Bronchial epithelial cell (primary cell): Measurements from ENCODE around the gene ZBED4. TPM values are rescaled to one million over a fixed set of nuclear protein-coding genes. Genes with fewer than 3 reads are reported as not detected.
"Not testable (repeated sequence)": the region's sequence is repeated elsewhere in the genome, so short reads cannot be mapped to it uniquely, and the experiment has no call there.

Source experiments
- DNase-seq: peaks from one replicate; pipeline ENCODE4 v3.0.0-alpha.2; 2010; ENCODE audit warnings: low read depth
- FAIRE-seq: peaks from 2 replicates; lab custom pipeline; 2011; peaks lifted over from hg19 to GRCh38; lab: Jason Lieb, UNC
- H3K27me3 ChIP-seq: 2 replicates; pipeline ENCODE4 v1.5.1; 2011; ENCODE audit warnings: low read length; ENCODE audit not compliant: control insufficient read depth, insufficient read depth
- H3K36me3 ChIP-seq: 2 replicates; pipeline ENCODE4 v1.5.1; 2011; ENCODE audit warnings: low read length; ENCODE audit not compliant: control insufficient read depth, insufficient read depth
- H3K4me3 ChIP-seq: 2 replicates; pipeline ENCODE4 v1.5.1; 2011; ENCODE audit warnings: mild to moderate bottlenecking, low read depth, low read length, control low read depth
- total RNA-seq: library from RNA; depleted of rRNA; stranded (reverse); fragments of >200 nt; gene quantifications from 2 replicates; pipeline ENCODE4 v1.2.1, GENCODE V29; 2014
- TF ChIP-seq, protein P1 (sequence below): IDR thresholded peaks from 2 replicates; pipeline ENCODE4 v1.5.1; 2011; ENCODE audit warnings: mild to moderate bottlenecking, moderate library complexity, low read length, control low read depth, inconsistent platforms; ENCODE audit not compliant: insufficient read depth, severe bottlenecking

The ZBED4 gene
- total RNA-seq, 1 donor from 2014 or later, result 14.0 TPM

DNA sequence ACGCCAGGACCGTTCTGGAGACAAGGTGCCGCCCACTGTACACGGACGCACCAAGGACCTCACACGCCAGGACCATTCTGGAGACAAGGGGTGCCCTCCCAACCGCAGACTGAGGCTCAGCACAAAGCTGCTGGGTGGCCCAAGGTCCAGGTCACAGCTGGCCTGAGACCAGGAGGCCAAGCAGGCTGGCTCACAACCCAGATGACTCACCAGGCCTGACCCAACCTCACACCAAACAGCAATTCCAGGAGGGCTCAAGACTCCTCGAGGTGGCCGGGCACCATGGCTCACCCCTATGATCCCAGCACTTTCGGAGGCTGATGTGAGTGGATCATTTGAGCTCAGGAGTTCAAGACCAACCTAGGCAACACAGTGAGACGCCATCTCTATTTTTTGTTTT, 40.8 kb upstream of the ZBED4 start:
- no peak overlapping the region for H3K4me3 ChIP-seq
- H3K27me3 ChIP-seq, result no peaks in the 10 kb centered on the region
- DNase-seq (no peak), FAIRE-seq (peak; percentile 18)
- peaks cover 11% of the 10 kb centered on the region for H3K36me3 ChIP-seq
- TF ChIP-seq, protein P1, sequence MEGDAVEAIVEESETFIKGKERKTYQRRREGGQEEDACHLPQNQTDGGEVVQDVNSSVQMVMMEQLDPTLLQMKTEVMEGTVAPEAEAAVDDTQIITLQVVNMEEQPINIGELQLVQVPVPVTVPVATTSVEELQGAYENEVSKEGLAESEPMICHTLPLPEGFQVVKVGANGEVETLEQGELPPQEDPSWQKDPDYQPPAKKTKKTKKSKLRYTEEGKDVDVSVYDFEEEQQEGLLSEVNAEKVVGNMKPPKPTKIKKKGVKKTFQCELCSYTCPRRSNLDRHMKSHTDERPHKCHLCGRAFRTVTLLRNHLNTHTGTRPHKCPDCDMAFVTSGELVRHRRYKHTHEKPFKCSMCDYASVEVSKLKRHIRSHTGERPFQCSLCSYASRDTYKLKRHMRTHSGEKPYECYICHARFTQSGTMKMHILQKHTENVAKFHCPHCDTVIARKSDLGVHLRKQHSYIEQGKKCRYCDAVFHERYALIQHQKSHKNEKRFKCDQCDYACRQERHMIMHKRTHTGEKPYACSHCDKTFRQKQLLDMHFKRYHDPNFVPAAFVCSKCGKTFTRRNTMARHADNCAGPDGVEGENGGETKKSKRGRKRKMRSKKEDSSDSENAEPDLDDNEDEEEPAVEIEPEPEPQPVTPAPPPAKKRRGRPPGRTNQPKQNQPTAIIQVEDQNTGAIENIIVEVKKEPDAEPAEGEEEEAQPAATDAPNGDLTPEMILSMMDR, result no peak

- Histone ChIP-seq H3K4me3 (no peak overlapping the region), H3K36me3 (peaks cover 15% of the 10 kb centered on the region)
- FAIRE-seq, result no peak
Measured at GRCh38 chr22:49814164-49814686, 39.4 kb upstream of the ZBED4 start.

DNA sequence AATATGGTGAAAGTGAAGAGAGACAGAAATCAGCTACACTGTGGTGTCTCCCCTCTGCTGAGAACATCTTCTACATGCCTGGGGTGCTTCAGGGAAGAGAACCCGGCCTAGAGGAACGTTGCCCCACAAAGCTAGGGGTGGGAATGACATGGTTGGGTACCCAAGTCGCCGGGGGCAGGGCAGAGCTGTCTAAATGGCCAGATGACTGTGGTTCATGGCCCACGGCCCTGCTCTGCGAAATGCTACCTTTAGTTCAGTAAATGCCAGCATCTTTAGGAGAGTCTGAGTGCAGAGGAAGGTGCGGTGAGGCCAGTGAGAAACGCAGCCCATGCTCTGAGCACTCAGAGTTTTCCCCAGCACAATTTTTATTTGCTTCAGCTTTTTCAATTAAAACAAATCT, 38.8 kb upstream of the ZBED4 start:
- no peak for FAIRE-seq
- no peak for DNase-seq
- H3K36me3 ChIP-seq, result peaks cover 15% of the 10 kb centered on the region
- H3K4me3 ChIP-seq, result no peak overlapping the region
- TF ChIP-seq, protein P1, result no peak
- no peaks in the 10 kb centered on the region for H3K27me3 ChIP-seq

More at GRCh38 chr22:49814164-49814686, 39.4 kb upstream of the ZBED4 start:
- no peak for DNase-seq
- TF ChIP-seq, protein P1, result no peak
- H3K27me3 ChIP-seq, result no peaks in the 10 kb centered on the region

GRCh38 chr22:49815641-49816091, 38.0 kb upstream of the ZBED4 start:
- Histone ChIP-seq H3K27me3 (no peaks in the 10 kb centered on the region), H3K4me3 (no peak overlapping the region), H3K36me3 (peaks cover 16% of the 10 kb centered on the region)
- TF ChIP-seq, protein P1, result no peak
- FAIRE-seq, result no peak
- DNase-seq, result no peak

DNA sequence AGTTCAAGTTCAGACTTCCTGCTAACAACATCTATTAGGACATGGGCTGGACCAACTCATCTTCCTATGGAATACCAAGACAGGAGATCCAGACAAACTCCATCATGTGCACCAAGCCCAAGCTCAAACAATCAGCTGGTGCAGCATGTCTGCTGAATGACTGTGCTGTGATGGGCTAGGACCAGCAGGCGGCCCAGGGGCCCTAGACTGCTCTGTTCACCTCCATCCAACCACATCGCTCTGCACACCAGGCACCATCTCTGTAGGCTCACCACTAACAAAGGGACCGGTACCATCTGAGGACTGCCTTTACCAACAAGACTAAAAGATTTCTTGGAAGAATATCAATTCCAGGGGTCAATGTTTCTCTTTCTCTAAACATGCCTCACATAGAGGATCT, 36.3 kb upstream of the ZBED4 start:
- FAIRE-seq, result no peak
- peaks cover 21% of the 10 kb centered on the region for H3K36me3 ChIP-seq
- no peaks in the 10 kb centered on the region for H3K27me3 ChIP-seq
- TF ChIP-seq, protein P1, result no peak
- DNase-seq, result no peak
- no peak overlapping the region for H3K4me3 ChIP-seq

- FAIRE-seq, result no peak
Measured at GRCh38 chr22:49820984-49821383, 32.7 kb upstream of the ZBED4 start.

DNA sequence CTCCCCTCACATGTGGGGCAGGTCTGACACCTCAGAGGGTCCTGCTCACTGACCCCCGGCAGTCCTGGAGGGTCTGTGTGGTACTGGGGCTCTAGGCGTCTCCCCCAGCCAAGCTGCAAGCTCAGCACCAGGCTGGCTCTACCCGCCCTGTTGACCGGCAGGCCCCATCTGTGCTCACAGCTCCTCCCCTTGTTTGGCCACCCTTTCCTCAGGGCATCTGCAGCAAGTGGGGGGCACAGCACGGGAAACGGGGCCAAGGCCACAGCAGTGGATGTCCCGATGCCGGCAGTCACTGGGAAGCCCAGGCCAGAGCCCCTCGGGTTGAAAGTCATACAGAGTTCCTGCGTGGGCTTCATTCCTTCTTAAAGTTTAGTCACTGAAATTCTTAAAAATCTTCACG, 31.9 kb upstream of the ZBED4 start:
- H3K36me3 ChIP-seq, result peaks cover 34% of the 10 kb centered on the region
- H3K4me3 ChIP-seq, H3K27me3 ChIP-seq, DNase-seq, FAIRE-seq: not testable (repeated sequence)

More at GRCh38 chr22:49820984-49821383, 32.7 kb upstream of the ZBED4 start:
- no peak for DNase-seq
- H3K27me3 ChIP-seq, result no peaks in the 10 kb centered on the region
- H3K36me3 ChIP-seq, result peaks cover 34% of the 10 kb centered on the region
- H3K4me3 ChIP-seq, result no peak overlapping the region
- TF ChIP-seq, protein P1, result no peak
